Calu3 (cell line): ENCODE measurements around the gene ARHGAP29. TPM values are rescaled to one million over a fixed set of nuclear protein-coding genes. Genes with fewer than 3 reads are reported as not detected.

Source experiments
- BruUV-seq: library from RNA; stranded (reverse); fragments of 400-500 nt; replicated peaks from 2 replicates; lab custom pipeline; 2021; lab: Mats Ljungman, UMichigan
- CTCF ChIA-PET: fragments of 300-600 bp; sonication (Branson Sonifier 250); formaldehyde crosslinking; loops from one replicate; lab custom pipeline; 2022; ENCODE audit warnings: antibody characterized with exemption; lab: Charles Lee
- DNase-seq: peaks from one replicate; pipeline ENCODE4 v3.0.0; 2022
- H3K27ac Mint-ChIP-seq: one replicate; pipeline ENCODE4 v1.8.0; 2022; ENCODE audit warnings: mixed read lengths; ENCODE audit not compliant: unreplicated experiment
- H3K27me3 Mint-ChIP-seq: one replicate; pipeline ENCODE4 v1.8.0; 2022; ENCODE audit warnings: mixed read lengths; ENCODE audit not compliant: unreplicated experiment
- H3K36me3 Mint-ChIP-seq: one replicate; pipeline ENCODE4 v1.8.0; 2022; ENCODE audit warnings: mild to moderate bottlenecking, moderate library complexity, mixed read lengths; ENCODE audit not compliant: insufficient read depth, unreplicated experiment
- H3K4me1 Mint-ChIP-seq: one replicate; pipeline ENCODE4 v1.8.0; 2022; ENCODE audit warnings: mild to moderate bottlenecking, low read depth, mixed read lengths; ENCODE audit not compliant: unreplicated experiment
- H3K4me3 Mint-ChIP-seq: one replicate; pipeline ENCODE4 v1.8.0; 2022; ENCODE audit warnings: mild to moderate bottlenecking, low read depth, moderate library complexity, mixed read lengths; ENCODE audit not compliant: unreplicated experiment
- H3K9me3 Mint-ChIP-seq: one replicate; pipeline ENCODE4 v1.8.0; 2022; ENCODE audit warnings: low read depth, mixed read lengths; ENCODE audit not compliant: unreplicated experiment
- intact Hi-C: fragments of 100-400 bp; cut with micrococcal nuclease; formaldehyde crosslinking; loops from one replicate; pipeline ENCODE4 v1.10.0; 2022; ENCODE audit not compliant: unreplicated experiment
- total RNA-seq: library from RNA; stranded (reverse); gene quantifications from 2 replicates; pipeline ENCODE4 v1.2.3, GENCODE V29; 2022
- TF ChIP-seq, protein P1 (sequence below): fragments of 200-600 bp; IDR thresholded peaks from one replicate; pipeline ENCODE4 v1.8.0; 2022; ENCODE audit warnings: antibody characterized with exemption; ENCODE audit not compliant: unreplicated experiment

ARHGAP29 gene
- total RNA-seq, 1 experiment from 2014 or later = 57.9 TPM

DNA sequence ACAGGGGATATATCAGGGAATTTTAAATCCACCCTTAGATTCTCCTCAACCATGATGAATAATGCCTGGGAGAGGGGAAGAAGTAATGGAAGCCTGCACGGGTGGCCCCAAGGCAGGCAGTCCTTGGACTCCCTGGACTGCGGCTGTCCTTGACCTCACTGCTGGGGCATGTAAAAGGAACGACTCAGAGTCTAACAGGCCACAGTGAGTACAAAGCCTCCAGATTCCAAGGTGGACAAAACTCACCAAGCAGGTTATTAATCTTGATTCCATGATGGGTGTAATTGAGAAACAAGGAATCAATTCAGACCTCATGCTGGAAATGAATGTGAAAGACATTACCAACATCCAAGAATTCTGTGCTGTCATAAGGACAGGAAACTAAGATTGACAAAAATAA, 13.0 kb upstream of the ARHGAP29 start:
- Mint-ChIP-seq H3K36me3 (peaks cover 28% of the 10 kb centered on the region), H3K4me1 (peaks cover 32% of the 10 kb centered on the region), H3K27me3 (no peaks in the 10 kb centered on the region), H3K27ac (peak overlapping the region; percentile 40), H3K4me3 (no peak overlapping the region), H3K9me3 (no peaks in the 10 kb centered on the region)
- intact Hi-C loops = no loop called here
- CTCF ChIA-PET = no interaction called here
- TF ChIP-seq, protein P1, sequence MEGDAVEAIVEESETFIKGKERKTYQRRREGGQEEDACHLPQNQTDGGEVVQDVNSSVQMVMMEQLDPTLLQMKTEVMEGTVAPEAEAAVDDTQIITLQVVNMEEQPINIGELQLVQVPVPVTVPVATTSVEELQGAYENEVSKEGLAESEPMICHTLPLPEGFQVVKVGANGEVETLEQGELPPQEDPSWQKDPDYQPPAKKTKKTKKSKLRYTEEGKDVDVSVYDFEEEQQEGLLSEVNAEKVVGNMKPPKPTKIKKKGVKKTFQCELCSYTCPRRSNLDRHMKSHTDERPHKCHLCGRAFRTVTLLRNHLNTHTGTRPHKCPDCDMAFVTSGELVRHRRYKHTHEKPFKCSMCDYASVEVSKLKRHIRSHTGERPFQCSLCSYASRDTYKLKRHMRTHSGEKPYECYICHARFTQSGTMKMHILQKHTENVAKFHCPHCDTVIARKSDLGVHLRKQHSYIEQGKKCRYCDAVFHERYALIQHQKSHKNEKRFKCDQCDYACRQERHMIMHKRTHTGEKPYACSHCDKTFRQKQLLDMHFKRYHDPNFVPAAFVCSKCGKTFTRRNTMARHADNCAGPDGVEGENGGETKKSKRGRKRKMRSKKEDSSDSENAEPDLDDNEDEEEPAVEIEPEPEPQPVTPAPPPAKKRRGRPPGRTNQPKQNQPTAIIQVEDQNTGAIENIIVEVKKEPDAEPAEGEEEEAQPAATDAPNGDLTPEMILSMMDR = no peak
- BruUV-seq = no TSS peak
- DNase-seq = peak; percentile 50

- CTCF ChIA-PET = no interaction called here
- Mint-ChIP-seq H3K9me3 (no peaks in the 10 kb centered on the region), H3K36me3 (peaks cover 28% of the 10 kb centered on the region), H3K4me3 (no peak overlapping the region), H3K27ac (no peak overlapping the region), H3K4me1 (peaks cover 30% of the 10 kb centered on the region), H3K27me3 (no peaks in the 10 kb centered on the region)
- intact Hi-C loops = loop anchor here (2.0 kb wide), 1 partner anchor 68 kb away; no protein-coding TSS in a partner anchor
- TF ChIP-seq, protein P1 = no peak
- no peak for DNase-seq
- no TSS peak for BruUV-seq
These were observed 11.7 kb upstream of the ARHGAP29 start for GRCh38 chr1:94248956-94249688.

- H3K36me3 Mint-ChIP-seq = peaks cover 28% of the 10 kb centered on the region
- no TSS peak for BruUV-seq
- no peaks in the 10 kb centered on the region for H3K27me3 Mint-ChIP-seq
These were observed 10.0 kb upstream of the ARHGAP29 start for GRCh38 chr1:94247138-94248094.

DNA sequence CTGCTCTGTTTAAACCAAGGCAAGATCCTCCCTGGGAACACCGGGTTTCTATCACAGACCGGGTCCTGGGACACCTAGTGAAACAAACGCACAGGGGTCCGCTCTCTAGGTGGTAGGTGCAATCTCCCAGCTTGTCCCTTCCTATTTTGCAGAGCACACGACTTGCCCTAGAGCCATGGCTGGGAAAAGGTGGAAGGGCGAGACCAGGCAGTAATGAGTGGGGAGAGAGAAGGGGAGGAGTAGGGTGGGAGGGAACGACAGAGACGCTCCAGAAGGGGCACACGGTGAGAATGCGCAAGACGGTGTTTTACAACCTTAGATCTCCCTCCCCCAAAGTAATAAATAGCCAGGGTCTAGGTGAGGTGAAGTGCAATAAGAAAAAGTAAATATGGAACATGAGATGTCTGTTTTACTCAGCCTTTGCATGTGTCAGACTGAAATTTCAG, 9.3 kb upstream of the ARHGAP29 start:
- no peaks in the 10 kb centered on the region for H3K27me3 Mint-ChIP-seq
- BruUV-seq = no TSS peak
- H3K27ac Mint-ChIP-seq = peak overlapping the region; percentile 78
- TF ChIP-seq, protein P1 = no peak
- H3K36me3 Mint-ChIP-seq = peaks cover 28% of the 10 kb centered on the region
- CTCF ChIA-PET = interaction anchor here (0.9 to 1.5 kb wide), 4 partner anchors 18 to 185 kb away, joined by 3 read pairs; no protein-coding TSS in a partner anchor
- intact Hi-C loops = loop anchor here (2.0 kb wide), 1 partner anchor 78 kb away; no protein-coding TSS in a partner anchor
- H3K9me3 Mint-ChIP-seq = no peaks in the 10 kb centered on the region
- DNase-seq = no peak
- peaks cover 40% of the 10 kb centered on the region for H3K4me1 Mint-ChIP-seq
- H3K4me3 Mint-ChIP-seq = peak overlapping the region; percentile 88

More at GRCh38 chr1:94247138-94248094, 10.0 kb upstream of the ARHGAP29 start:
- Mint-ChIP-seq H3K9me3 (no peaks in the 10 kb centered on the region), H3K27ac (peak overlapping the region; percentile 78), H3K4me1 (peaks cover 44% of the 10 kb centered on the region), H3K4me3 (peak overlapping the region; percentile 88)
- intact Hi-C loops = loop anchor here (2.0 kb wide), 2 partner anchors 69 to 77 kb away; no protein-coding TSS in a partner anchor
- CTCF ChIA-PET = interaction anchor here (1.0 to 1.5 kb wide), 4 partner anchors 17 to 185 kb away, joined by 3 to 4 read pairs (median 3); no protein-coding TSS in a partner anchor
- peak; percentile 95 for DNase-seq
- TF ChIP-seq, protein P1 = no peak
